Occipital lobe (tissue), 2 donors: ENCODE measurements around the gene KBTBD12. TPM values are rescaled to one million over a fixed set of nuclear protein-coding genes. Genes with fewer than 3 reads are reported as not detected.

ENCODE experiments used
- DNase-seq: peaks from one replicate; lab custom pipeline; 2025; lab: John Stamatoyannopoulos, UW
- total RNA-seq: library from RNA; depleted of rRNA; stranded (reverse); fragments of >200 nt; gene quantifications from one replicate; pipeline ENCODE4 v1.2.3, GENCODE V29; 2014

The KBTBD12 gene
- total RNA-seq, 1 donor from 2014 or later: 3.4 TPM

DNA sequence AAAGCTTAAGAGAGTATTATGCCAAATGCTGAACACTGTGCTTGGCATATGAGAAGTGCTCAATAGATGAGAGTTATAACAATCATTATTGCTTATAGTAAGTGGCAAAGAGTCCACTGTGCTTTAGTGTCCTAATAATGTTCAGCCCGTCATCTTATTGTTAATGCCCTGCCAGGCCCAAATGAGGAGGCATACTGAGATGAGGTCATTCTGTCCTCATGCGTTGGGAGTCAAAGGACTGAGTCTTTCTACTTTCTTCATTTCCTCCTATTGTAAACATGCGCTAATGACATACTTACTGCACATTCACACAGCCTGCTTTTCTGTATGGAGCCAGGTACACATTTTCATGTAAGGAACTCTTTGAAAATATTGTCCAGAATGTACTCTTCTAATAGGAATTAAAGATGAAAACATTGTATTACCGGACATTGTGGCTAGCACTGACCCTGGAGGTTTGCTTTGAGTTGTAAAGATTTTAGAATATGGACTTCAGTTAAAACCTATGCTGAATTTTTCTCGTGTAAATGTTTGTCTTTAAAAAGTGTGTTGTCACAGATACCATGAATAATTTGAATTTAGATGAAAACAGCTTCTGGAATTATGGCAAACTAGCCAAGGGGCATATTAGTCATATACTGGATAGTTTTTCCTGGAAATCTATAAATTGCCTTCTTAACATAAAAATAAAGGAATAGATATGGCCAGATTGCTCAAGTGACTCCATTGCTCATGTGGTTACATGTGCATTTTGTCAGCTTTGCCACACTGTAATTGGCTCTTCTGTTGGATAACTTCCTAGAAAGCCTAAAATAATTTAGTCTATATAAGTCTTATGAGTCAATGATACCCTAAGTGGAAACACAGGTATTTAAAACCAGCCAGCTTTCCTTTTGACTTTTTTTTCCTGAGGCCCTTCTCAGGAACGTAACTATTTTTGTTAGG is 38.3 kb downstream of the KBTBD12 start:
- DNase-seq: no peak

GRCh38 chr3:127954640-127955039 is 39.6 kb downstream of the KBTBD12 start:
- DNase-seq: no peak

DNA sequence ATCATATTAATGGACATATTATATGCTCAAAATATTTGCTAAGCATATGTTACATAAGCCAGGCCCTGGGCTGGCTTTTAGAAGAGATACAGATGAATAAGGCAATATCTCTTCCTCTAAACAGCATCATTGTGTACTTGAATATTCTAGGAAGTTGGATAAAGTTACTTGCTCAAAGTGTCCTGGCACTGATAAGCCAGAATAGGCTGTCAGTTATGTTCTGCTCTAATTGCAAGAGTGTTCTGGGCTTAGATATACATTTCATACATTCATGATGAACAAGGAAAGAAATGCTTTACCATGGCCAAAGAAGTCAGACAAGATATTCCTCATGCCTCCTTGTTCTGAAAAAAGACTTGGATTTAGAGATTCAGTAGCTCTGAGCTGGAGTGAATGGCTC is 40.7 kb downstream of the KBTBD12 start:
- no peak for DNase-seq

GRCh38 chr3:127959041-127959440 is 44.0 kb downstream of the KBTBD12 start:
- DNase-seq: no peak

GRCh38 chr3:127959873-127960272 is 44.8 kb downstream of the KBTBD12 start:
- DNase-seq: no peak

DNA sequence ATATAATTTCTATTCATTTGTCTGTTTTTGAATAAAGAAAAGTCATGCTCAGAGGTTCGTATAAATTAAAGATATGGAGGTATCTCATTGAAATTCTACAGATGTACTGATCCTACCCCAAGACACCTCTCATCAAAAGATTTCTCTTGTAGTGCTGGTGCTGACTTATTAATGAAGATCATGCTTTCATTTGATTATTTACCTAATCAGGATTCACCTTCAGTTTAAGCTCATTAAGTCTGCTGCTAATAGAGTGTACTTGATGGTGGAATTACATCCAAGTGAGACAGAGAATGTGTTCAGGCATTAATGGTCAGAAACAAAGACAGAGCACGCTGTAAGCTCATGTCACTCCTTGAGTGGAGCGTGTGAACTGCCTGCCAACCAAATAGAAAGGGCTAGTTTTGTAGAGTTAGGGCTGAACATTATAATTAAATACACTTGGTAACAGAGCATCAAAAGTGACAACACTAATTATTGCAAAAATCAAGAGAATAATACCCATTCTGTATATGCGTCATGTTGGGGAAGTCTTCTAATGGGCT is 45.5 kb downstream of the KBTBD12 start:
- no peak for DNase-seq

DNA sequence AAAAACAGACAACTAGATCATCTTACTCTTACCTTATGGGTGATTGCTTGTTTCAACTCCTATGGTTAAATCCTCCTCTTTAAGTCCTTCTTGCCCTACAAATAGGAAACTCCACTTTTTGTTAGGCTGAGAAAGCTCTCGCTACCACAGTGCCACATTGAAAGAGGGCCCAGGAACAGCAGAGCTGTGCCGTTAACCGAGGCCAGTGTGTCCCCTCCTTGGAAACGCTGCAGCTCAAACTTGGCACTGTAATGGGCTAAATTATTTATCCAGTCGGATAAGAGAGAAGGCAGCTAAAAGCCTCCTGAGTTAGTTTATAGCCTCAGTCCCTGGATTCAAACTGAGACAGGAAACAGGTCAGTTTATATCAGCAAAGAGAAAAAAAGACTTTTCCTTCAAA is 46.1 kb downstream of the KBTBD12 start:
- DNase-seq: no peak

DNA sequence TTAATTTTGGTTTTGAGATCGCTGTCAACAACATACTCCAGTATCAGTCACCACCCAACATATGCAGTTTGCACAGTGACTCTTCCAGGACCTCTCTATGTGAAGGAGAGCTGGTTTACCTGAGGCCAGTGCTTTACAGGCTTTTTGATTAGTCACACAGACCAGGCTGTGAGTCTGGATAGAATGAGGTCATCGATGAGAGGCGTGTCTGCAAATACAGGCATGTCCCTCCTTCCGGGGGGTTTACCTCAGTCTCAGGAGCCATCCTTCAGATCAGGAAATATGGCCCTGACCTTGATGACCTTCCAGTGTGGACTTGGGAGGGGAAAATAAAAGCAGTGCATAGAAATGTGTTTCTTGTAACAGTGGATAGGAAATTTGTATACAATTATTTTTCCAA is 46.9 kb downstream of the KBTBD12 start:
- no peak for DNase-seq

- no peak for DNase-seq
Measured at GRCh38 chr3:127962937-127963336, 47.9 kb downstream of the KBTBD12 start.

- DNase-seq: no peak
Measured at GRCh38 chr3:127964053-127964452, 49.0 kb downstream of the KBTBD12 start.

DNA sequence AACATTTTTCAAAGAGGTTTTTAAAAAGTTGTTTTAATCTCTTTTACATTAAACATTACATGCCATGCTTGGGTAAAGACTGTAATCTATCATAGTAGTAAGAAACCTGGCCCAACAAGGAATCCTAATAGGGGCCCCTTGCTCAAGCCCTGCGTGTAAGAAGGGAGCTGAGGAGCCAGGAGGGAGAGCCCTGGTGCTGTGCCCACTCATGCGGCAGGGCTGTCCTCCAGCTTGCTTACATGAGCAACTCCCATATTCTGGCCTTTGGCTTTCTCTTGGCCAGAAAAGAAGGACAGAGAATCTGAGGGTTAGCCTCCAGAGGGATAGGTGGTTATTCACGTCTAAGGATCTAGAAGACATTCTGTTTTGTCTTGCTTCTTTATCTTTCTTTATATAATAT is 49.8 kb downstream of the KBTBD12 start:
- no peak for DNase-seq

DNA sequence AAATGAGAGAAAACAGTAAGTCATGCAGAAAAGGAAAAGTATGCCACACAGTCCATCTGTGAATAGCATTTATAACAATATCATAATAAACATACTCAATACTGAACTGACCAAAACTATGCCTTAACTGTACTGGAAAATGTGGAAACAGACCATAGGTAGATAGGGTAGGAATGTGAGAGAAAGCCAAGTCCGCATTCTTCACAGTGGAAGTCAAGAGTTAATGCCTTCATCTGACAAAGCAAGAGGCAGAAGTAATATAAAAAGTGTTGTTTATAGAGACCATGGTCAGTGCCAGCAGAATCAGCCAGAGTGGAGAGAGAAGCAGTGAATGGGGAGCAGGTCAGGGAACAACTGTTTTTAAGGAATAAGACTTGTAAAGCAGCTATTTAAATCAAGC is 52.3 kb downstream of the KBTBD12 start:
- no peak for DNase-seq

- DNase-seq: peak; percentile 32
Measured at GRCh38 chr3:127970966-127971592, 56.0 kb downstream of the KBTBD12 start.

DNA sequence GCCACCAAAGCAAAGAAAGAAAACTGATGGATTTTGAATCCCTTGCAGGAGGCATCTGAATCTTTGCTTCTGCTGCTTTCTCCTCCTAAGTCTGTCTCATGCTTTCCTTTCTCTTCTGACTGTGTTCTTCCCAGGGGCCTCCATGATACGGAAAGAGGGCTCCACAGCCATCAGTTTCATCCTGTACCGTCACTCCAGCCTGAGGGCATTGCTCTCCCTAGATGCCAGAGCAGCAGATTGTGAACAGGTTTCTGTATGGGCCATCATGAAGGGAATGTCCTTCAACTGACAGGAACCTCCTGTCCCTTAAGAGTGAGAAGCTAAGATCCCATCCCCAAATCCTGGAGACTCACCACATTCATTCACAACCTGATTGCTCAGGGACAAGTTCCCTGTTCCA is 59.2 kb downstream of the KBTBD12 start:
- DNase-seq: no peak

GRCh38 chr3:127975153-127976029 is 60.4 kb downstream of the KBTBD12 start:
- DNase-seq: no peak

DNA sequence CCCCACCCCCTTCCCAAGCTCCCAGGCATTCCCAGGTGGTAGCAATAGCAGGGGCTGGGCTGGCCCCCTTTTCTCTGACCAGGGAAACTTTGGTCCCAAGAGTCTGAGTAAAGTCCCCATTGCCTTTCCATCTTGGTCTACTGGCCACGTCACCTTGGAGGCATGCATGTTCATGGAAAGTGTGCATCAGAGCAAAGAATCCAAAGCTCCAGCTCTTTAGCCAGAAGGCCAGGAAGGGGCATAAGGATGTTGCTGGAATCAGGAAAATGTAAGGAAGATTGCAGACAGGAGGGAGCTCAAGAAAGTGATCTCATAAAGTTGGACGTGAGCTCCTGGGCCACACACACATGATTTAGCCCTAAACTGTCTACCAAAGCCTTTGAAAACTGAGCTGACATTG is 63.6 kb downstream of the KBTBD12 start:
- DNase-seq: no peak

DNA sequence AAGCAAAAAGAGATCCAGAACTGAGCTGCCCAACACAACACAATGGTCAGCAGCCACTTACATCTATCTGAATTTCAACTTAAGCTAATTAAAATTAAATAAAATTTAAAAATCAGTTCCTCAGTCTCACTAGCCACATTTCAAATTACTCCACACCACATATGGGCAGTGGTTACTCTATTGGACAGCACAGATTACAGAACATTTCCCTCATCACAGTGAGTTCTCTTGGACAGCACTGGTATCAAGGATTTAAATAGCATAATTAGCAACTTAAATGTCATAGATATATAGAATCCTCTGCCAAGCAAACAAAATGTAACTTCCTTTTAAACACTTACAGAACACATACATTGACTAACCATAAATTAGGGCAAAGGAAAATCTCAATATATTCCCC is 64.4 kb downstream of the KBTBD12 start:
- no peak for DNase-seq

DNA sequence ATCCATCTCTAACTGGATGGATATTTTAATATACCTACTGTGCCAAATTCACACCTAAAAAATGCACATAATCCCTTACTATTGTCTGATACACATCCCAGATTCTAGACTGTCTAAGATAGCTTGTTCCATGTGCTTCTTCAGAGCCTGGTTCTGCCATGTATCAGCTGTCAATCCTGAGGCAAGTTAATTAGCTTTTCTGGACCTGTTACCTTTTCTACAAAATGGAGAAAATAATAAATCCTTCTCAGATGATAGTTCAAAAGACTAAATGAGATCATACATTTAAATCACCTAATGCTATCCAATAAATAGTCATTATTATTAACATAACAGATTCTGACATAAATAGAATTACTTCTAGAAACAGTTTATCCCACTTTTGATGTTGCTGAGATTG is 66.1 kb downstream of the KBTBD12 start:
- DNase-seq: no peak

- no peak for DNase-seq
Measured at GRCh38 chr3:127982155-127982554, 67.1 kb downstream of the KBTBD12 start.

DNA sequence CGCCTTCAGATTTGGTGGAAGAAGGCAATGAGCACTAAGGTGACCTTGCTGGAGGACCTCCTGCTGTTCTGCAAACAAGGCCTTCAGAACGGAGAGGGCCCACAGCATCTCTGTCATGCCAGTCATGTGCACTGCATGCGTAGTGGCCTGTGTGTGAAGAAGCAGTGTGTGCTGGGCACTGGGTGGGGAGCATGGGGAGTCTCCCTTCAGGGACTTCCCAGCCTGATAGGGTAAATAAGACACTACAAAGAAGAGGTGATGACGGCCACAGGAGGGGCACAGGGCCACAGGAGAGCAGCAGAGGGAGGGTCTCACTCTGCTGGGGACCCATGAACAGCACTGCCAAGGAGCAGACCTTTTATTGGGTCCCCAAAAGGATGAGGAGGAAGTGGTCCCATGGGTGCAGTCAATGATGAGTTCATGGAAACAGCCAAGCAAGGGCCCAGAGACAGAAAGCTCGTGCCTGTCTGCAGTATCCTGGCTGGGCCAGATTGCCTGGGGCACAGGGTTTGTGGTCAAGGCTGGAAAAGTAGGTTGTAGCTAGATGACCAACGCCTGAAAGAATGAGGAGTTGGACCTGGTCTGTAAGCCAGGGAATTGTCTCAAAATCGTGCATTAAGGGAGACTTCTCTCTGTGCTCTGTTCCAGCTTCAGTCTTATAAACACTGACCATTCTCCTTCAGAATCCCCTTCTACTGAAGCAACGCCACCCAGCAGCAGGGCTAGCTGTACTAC is 69.4 kb downstream of the KBTBD12 start:
- DNase-seq: no peak

- no peak for DNase-seq
Measured at GRCh38 chr3:127985216-127985615, 70.2 kb downstream of the KBTBD12 start.
